ENCODE results near the gene MED26.
A peak's percentile ranks its signal among the peaks of the same experiment; 100 is the strongest.

Gene MED26

DNA sequence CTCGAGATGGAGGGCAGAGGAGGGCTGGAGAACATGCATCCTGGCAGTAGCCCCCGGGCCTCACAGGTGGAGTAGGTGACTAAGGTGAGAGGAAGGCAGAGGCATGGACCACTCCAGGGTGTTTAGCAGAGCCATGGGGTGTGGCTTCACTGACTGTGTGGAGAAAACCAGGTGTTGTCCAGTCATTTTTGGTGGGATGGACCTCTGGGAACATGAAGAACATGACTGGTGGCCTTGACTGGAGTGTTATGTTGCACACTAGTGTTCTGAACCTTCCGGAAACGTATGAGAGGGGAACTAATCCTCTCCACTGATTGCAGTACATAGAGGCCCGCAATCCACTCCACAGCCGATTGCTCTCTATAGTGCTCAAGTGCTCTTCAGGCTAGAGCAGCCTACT lies 16.9 kb downstream of the MED26 start:
- no peak for DNase-seq

DNA sequence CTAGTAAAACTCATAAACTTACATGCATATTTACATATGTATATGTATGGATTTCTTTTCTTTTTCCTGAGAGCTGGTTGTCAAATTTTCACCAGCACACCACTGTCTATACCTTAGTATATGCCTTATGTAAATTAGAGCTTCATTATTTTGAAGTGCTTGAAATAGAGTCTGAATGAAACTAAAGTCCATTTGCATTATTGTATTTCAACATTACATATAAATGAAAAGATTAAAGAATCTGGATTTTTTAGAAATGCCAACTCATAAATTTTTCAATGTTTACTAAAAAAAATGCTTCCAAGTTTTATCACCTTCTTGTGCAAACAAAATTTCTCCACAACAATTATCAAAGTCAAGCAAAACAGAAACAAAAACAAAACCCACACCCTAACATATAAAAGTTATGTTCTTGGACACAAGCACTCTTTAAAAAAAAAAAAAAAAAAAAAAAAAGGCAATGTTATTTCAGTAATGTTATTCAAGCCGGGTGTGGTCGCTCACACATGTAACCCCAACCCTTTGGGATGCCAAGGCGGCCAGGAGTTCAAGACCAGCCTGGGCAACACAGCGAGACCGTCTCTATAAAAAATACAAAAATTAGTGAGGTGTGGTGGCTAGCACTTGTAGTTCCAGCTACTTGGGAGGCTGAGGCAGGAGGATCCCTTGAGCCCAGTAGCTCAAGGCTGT lies 18.3 kb downstream of the MED26 start:
- no peak for DNase-seq

DNA sequence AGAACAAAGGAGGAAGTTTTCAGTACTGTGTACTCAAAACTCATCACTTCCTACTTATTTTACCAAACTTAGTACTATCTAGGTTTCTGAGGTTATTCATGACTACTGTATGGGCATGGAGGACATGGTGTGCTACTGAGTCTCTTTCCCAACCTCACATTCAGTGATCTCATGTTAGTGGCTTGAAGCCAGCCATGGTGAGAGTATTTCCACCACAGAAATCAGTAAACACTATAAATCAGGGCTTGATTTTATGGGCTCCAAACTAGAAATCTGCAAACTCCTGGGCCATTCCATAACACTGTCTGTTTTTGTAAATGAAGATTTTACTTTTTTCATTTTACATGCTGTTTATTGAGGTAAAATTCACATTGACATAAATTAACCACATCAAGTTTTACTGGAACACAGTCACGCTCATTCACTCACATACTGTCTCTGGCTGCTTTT lies 19.7 kb downstream of the MED26 start:
- no peak for DNase-seq

DNA sequence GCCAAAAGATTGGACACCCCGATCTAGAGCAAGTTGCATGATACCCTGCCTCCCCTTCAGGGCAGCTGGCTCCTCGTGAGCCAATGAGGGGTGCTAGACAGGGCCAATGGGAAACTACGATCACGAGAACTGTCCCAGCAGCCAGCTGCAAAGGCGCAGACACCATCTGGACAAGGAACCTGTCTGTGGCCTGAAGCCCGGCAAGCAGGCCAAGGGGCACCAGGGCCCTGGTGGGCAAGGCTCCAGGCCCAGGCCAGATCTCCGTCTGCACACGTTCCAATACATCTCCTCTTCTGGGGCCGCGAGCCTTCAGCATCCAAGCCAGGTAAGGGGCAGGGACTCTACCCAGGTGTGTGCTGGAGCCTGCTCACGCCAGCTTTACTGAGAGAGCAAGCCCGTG lies 20.2 kb downstream of the MED26 start:
- DNase-seq: no peak

DNA sequence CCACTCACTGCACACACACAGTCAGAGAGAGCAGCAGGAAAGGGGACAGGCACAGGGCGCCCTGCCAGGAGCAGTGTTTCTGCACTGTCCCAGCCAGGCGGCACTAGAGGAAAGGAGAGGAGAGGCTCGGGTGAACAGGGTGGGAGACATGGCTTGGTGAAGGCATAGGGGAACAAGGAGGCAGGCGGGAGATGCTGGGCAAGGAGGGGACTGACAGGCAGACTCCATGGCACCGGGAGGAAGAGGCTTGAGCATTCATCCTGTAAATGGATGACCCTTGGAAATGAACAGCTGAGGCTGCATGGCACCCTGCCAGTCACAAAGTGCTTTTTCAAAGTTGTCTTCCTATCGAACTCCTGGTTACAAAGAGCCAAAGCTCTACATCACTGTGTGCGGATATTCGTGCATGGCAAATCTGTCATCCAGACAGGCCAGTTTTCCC lies 22.4 kb downstream of the MED26 start:
- DNase-seq: no peak

DNA sequence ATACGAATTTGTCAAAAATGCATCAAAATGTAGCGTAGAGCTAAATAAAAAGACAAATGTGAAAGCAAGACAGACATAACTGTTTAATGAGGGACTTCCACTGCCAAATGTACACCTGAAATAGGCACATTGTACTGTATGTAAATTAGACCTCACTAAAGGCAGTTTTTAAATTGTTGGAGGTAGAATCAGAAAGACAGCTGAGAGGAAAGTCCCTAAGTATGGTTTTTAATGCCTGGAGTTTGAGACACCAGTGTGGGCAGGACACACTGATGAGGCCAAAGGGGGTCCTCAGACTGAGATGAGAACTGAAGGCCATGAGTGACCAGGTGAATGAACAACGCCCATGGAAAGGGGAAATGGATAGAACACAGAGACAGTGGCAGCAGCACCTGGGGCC lies 22.9 kb downstream of the MED26 start:
- no peak for DNase-seq

DNA sequence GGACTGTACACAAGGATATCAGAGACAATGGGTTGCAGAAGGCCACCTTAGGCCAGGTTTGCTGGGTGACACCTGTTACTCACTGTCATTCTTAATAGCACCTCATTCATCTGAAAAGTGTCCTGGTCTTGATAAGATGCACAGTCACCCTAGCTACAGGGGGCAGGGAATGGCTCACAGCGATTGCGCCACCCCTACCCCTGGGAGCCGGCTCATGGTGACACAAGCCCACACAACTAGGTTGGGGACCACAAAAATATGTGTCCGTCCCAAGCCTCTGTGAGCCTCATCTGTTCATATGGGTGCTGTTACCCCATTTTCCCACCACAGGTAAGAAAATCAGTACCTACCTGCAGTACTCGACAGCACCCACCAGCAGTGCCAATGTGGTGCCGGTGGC lies 23.4 kb downstream of the MED26 start:
- no peak for DNase-seq

DNA sequence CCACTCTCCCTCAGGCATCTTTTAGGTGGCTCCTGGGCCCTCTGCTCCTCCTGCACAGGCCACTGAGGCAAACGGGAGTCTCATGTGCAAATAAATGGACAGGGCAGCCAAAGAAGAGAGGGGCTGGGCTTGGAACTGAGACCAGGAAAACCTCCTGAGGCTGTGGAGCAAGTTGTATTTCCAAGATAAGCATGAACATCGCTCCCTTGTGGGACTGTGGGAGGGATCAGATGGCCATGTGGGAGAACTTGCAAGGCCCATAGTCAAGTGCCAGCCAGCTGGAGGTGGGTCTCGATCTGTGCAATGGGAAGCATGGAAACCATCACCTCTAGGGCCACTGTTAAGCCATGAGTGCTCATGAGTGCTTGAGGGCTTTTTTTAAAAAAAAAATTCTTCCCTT lies 24.9 kb downstream of the MED26 start:
- no peak for DNase-seq

DNA sequence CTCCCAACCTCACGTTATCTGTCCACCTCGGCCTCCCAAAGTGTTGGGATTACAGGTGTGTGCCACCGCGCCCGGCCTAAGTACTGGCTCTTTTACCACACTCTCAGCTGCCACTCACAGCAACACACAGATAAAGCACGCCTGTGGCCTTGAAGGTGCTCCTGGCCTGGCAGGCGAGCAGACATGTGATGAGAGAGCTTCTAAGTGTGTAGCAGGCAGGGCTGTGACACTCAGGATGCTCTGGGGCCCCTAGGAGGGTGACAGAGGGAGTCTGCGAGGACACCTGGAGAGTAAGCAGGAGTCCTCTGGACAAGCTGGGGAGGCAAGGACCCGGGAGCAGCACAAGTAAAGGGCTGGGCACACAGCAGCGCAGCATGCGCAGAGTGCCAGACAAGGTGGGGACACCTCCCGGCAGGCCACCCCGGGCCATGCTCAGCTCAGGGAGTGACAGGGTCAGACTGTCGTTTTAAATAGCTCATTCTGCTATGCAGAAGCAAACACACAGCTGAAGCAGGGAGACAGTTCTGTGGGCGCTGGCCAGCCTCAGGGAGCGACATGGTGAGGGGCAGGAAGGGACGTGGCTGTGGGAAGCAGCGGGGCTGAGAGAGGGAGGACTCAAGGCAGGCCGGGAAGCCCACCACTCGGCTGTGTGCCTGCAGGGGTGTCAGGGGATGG lies 26.5 kb downstream of the MED26 start:
- DNase-seq: no peak

DNA sequence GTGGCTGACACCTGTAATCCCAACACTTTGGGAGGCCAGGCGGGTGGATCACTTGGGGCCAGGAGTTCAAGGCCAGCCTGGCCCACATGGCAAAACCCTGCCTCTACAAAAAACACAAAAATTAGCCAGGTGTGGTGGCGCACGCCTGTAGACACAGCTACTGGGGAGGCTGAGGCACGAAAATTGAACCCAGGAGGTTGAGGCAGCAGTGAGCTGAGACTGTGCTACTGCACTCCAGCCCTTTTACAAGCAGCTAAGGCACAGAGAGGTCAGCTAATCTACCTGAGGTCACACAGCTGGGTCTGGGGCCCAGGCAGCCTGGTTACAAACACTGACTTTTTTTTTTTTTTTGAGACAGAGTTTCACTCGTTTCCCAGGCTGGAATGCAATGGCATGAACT lies 27.2 kb downstream of the MED26 start:
- DNase-seq: no peak

DNA sequence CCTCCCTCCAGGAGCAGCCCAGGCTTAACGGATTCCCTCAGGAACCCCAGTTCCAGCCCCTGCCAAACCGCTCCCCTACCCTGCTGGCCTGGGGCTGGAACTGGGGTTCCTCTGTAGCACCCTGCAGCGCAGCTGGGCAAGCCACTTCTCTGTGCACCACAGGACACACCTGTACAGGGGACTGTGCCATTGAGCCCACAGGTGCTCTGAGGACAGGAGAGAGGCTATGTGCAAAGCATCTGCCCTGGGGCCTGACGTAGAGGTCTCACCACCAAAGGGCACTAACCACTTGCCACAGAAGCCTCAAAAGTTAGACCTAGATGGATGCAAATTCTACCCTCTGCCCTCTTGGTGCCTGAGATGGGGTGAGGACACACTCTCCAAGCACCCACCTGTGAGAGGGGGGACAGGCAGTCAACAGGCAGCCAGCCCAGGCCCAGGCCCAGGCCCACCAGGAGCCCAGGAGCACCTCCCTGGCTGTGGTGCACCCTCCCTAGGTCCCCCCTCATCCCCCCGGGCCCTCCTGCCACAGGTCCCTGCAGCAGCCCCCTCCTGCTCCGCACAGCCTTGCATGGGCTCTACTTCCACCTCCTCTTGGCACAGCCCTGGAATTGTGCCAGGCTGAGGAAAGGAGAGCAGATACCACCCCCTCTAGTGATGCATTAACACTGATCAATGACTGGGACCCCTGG lies 28.2 kb downstream of the MED26 start:
- no peak for DNase-seq

DNA sequence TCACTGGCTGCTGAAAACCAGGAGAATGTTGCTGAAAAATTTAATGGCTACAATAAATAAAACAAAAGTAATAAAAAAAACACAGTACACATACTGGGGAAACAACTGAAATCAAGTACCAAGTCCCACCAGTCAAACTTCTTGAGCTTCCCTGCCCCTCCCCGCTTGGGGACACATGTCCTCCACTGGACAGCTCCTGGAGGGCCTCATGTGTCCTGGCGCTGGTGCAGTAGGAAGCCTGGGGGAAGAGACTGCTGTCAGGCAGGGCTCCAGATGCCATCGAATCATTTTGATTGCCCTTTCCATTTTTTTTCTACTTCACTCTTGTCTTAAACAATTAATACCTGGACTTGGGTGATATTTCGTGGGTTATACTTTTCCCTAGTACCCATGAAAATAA lies 29.2 kb downstream of the MED26 start:
- no peak for DNase-seq

DNA sequence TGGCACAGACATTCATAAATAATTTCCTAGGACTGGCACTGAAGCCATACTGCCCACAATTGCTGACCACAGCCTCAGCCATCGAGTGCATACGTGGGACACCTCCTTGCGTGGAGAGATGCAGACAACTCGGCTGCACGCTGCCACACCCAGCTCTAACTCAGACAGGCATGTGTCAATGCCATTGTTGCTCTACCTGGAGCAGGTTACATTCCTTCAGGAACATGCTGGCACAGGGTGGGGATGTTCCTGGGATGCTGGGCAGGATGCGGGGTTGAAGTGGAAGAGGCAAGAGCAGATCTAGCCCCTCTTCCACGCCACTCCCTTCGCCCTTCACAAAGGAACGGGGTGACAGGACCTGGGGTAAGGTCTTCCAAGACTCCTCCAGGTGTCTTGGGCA lies 31.6 kb downstream of the MED26 start:
- no peak for DNase-seq

DNA sequence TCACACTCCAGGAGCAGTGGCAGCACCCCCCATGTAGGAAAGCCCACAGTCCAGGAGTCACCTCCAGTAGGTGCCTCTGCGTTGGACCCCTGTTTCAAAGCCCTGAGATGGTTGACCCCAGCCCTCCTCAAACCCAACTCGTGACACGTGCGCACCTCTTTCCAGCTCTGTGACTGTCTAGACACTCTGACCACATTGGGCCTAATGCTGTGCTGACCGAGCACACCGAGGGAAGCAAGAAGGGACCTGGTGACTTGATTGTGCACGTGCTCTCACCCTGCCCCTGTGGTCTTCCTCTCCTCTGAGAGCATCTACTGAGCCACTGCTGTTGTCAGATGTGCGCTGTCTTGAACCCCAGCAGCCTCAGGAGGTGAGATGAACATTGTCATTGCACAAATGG lies 32.9 kb downstream of the MED26 start:
- DNase-seq: no peak

DNA sequence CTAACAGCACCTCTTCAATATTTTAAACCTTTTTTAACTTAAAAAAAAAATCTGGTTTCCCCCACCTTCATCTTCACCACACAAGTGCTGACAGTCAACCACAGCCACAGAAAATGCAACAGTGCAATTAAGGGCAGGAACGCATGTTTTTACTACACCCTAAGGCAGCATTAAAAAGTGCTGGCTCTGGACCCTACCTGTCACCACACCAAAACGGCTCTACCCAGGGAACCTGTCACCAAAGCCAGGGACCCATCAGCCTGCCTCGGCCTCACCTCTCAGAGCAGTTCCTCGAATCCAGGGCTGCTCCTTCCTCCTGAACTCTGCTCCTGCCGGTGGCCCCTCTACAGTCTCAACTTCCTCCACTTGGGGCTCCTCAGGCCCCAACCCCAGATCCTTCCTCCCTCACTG lies 33.3 kb downstream of the MED26 start:
- DNase-seq: peak; percentile 25

DNA sequence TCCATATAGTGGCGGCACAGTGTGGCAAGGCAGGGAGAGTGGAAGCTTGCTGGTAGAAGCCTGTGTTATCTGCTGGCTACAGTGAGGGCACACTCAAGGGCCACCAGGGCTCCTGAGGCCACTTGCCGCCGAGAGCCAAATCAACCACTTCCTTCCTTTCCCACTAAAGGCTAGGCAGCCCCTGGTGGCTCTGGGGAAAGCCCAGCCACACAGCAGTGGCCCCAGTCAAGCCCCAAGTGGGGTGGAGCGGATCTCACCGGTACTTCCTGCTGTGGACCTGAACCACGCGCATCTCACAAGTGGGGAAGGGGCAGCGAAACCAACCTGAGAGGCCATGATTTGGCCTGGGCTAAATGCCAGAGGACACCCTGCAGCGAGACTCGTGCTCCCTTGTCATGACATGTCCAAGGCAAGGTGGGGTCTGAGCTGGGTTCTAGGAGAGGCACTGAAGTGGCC lies 33.8 kb downstream of the MED26 start:
- DNase-seq: peak; percentile 36

DNA sequence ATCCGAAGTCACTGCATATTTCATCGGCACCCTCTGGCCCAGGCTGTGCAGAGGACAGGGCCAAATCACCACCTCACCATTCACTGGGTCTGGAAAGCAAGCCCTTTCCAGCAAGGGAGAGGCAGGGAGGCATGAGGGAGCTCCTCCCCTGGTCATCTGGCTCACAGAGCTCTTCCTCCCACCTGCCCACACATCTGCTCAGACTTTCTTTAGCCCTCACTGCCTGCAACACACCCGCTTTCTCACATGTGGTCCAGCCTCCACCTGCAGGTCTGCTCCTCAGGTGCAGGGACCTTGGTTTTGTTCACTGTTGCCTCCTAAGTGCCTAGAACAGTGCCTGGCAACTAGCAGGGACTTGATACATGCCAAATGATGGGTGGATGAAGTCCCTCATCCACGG lies 34.8 kb downstream of the MED26 start:
- DNase-seq: no peak

DNA sequence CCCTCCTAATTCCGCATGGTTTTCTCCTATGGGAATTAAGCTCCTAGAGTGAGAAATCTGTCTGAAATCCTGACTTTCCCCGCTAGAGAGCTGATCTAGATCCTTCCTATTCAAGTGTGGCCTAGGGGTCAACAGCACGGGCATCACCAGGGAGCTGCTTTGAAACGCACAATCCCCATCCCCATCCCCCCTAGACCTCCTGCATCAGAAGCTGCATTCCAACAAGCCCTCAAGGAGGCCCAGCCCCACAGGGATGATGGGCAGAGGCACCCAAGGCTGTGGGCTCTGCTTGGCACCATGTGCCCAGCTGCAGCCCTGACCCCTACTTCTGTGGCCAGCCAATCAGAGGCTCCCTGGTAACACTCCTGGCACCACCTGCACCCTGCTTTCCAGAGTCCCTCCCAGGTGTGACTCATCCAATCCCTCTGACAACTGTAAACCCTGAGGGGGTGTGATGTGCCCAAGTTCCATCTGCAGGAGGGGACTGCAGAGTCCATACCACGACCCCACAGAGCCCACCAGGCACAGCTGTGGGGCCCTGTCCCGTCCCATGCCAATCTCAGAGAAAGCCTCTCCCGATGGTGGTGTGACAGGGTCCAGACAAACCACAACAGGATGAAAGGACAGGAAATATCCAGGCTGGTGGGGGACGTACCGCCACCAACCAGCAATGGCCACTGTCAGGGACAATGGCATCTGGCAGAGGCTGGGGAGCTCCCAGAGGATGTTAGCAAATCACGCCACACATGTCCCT lies 36.0 kb downstream of the MED26 start:
- DNase-seq: no peak

DNA sequence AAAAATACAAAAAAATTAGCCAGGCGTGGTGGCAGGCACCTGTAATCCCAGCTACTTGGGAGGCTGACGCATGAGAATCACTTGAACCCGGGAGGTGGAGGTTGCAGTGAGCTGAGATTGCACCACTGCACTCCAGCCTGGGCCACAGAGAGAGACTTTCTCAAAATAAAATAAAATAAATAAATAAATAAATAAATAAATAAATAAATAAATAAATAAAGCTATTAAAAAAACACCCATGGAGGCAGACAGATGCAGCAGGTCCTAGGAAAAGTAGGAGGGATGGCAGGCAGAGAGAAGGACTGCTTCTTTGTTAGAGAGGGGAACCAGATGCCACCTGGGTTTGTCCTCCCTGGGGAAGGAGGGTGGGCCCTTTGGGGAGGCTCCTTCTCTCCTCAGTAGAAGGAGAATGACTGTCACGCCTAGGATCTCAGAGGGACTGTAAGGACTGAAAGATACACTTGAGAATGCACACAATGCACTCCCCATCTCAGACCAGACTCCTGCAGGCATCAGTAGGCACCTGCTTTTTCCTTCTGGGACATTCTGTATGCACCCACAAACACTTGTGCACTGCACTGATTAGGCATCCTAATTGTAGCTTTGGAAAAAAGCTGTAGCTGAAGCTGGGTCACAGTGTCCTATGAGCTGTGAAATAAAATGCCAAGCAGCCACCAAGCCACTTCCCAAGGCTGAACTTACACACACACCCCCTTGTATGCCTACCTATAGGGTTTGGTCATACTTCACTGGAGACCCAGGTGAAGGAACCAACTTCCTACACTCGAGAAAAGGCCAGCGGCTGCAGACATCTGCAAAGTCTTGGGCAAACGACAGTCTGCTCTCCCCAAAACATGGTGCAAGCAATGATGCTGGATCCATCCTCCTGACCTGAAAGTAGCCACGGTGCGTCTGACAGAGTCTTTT lies 36.9 kb downstream of the MED26 start:
- no peak for DNase-seq

DNA sequence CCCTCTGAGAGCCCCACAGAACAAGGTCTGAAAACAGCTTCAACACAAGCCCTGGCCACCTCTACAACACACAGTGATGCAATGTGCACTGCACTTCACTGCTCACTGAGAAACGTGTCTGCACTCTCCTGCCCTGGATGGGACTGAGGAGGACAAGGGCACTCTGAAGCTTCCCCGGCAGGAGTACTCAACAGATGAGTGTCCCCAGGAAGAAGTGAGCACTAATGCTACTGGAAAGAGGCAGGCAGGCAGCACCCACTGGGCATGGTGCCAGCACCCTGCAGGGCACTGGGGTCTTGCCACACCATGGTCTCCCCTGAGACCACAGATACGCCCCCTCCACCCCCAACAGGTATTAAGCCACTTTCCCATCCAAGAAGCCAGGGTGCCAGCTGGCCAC lies 38.1 kb downstream of the MED26 start:
- DNase-seq: no peak

DNA sequence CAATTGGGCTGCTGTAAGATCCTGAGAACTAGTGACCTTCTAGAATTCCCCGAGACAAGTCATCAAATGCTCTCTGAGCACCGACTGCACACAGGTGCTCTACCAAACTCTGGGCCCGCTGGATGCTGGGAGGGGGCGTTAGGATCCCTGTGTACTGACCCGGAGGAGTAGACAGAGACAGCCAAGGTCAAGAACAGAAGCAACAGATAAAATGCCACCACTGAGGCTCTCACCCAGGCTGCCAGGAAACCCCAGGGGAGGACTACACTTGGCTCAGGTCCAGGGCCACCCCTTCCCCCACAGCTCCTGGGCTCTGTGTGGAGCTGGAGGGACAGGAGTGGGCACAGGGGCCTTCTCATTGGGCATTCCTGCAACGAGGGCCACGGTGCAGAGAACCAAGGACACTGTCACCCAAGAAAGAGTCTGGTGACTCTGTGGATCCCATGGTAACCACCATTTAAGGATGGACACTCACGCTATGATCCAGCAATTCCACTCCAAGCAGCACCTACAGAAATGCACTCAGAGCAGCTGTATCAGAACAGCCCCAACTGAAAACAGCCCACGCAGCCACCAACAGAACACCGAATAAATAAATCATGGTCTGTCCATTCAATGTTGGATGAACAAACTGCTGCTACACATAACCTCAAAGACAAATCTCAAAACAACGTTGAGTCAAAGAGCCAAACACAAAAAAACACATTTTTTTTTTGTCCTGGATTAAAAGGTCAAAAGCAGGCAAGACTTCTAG lies 39.0 kb downstream of the MED26 start:
- DNase-seq: no peak
